ENCODE results near the gene ATE1.

ATE1 gene

DNA sequence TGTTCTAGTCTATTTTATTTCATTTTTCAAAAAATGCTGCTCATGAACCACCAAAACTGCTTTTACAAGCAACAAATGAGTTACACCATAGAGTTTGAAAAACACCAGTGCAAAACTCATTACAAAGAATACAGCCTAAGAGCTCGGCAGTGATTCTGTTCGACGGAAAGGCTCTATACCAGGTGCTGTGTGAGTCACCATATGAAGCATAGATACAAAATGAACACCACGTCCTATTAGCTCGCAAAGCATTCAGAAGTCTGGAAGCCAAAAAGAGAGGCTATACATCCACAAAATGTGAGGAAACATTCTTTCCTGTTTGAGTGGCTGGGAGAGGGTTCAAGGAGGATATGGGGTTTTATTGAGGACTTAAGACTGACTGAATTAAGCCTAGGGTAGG lies 136.1 kb downstream of the ATE1 start:
- no peak overlapping the region for H3K4me3 ChIP-seq (ENCODE audit: control insufficient read depth, low read depth, low read length)
- DNase-seq (ENCODE audit: low read depth), result no peak
- TF ChIP-seq, protein P1, sequence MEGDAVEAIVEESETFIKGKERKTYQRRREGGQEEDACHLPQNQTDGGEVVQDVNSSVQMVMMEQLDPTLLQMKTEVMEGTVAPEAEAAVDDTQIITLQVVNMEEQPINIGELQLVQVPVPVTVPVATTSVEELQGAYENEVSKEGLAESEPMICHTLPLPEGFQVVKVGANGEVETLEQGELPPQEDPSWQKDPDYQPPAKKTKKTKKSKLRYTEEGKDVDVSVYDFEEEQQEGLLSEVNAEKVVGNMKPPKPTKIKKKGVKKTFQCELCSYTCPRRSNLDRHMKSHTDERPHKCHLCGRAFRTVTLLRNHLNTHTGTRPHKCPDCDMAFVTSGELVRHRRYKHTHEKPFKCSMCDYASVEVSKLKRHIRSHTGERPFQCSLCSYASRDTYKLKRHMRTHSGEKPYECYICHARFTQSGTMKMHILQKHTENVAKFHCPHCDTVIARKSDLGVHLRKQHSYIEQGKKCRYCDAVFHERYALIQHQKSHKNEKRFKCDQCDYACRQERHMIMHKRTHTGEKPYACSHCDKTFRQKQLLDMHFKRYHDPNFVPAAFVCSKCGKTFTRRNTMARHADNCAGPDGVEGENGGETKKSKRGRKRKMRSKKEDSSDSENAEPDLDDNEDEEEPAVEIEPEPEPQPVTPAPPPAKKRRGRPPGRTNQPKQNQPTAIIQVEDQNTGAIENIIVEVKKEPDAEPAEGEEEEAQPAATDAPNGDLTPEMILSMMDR (IDR thresholded peaks at IDR 0.05; ENCODE audit: control insufficient read depth, insufficient read depth, low read depth, low read length, missing control alignments), result no peak

DNA sequence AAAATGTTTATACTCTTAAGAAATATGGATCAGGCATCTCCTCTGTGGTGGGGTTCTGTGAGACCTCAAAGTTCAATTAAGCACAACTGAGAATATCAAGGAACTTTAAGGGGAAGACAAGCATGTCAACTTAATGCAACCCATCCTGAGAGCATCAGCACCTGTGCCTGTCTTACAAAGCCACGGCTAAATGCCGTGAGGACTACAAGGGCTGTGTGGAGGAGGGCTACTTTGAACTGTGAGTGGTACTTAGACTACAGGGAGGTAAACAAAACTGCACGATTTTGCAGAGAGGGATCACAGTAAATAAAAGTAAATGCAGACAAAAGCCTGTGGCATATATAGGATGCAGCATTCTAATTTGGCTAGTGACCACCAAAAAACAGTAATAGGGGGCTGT lies 139.1 kb downstream of the ATE1 start:
- DNase-seq (ENCODE audit: low read depth), result no peak
- TF ChIP-seq, protein P1 (IDR thresholded peaks at IDR 0.05; ENCODE audit: control insufficient read depth, insufficient read depth, low read depth, low read length, missing control alignments), result no peak
- no peak overlapping the region for H3K4me3 ChIP-seq (ENCODE audit: control insufficient read depth, low read depth, low read length)

DNA sequence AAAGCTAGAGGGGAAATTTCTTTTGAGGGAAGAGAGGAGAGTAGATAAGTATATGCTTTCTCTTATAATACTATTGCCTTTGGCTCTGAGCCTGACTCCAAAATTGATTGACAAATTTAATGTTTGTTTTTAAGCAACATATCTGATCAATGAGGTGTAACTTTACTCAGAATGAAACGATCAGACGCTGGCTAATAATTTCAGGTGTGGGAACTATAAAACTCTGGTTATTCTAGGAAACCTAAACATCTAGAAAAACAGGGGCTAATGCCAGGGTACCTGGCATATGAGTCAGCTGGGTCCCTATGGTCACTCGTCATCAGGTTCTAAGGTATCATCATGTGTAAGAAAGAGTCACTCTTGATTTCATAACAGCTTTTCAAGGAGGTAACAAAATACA lies 139.7 kb downstream of the ATE1 start:
- TF ChIP-seq, protein P1 (IDR thresholded peaks at IDR 0.05; ENCODE audit: control insufficient read depth, insufficient read depth, low read depth, low read length, missing control alignments), result no peak
- no peak for DNase-seq (ENCODE audit: low read depth)
- H3K4me3 ChIP-seq (ENCODE audit: control insufficient read depth, low read depth, low read length), result no peak overlapping the region

DNA sequence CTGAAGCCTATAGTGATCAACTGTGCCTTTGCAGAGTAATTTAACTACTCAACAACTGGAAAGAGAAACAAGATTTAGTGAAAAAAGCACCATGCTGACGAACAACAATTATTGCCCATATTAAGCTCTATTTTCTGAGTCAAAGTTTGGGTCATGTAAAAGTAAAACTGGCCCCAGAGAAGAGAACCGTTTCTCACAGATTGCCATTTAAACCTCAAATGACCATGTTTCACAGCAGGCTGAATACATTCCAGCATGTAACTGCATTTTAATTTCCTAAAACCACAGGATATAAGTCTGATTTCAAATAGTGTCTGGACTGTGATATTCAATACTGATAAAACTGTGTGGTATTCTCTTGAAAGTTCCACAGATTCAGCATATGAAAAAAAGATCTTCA lies 140.7 kb downstream of the ATE1 start:
- TF ChIP-seq, protein P1 (IDR thresholded peaks at IDR 0.05; ENCODE audit: control insufficient read depth, insufficient read depth, low read depth, low read length, missing control alignments), result no peak
- DNase-seq (ENCODE audit: low read depth), result no peak
- H3K4me3 ChIP-seq (ENCODE audit: control insufficient read depth, low read depth, low read length), result no peak overlapping the region

DNA sequence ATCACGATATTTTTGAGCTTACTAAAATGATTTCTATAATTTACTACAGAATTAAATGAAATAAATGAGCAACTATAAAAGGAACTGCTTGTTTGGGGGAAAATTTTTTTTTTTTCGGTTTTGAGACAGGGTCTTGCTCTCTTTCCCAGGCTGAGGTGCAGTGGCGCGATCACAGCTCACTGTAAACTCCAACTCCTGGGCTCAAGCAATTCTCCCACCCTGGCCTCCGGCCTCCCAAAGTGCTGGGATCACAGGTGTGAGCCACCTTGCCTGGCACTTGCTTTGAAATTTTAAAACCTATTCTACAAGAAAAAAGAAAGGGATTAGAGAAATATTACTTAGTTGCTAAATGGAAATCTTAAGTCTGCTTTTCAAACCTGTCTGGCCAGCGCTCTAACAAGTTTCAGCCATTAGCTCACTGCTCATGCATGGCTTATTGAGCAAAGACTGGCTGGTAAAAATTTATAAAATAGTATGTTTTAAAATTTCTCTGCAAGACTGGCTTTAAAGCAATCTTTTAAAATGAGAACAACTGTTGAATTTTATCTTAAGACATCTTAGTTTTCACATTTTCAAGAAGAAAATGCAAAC lies 144.0 kb downstream of the ATE1 start:
- TF ChIP-seq, protein P1 (IDR thresholded peaks at IDR 0.05; ENCODE audit: control insufficient read depth, insufficient read depth, low read depth, low read length, missing control alignments), result no peak
- DNase-seq (ENCODE audit: low read depth), result no peak
- no peak overlapping the region for H3K4me3 ChIP-seq (ENCODE audit: control insufficient read depth, low read depth, low read length)

DNA sequence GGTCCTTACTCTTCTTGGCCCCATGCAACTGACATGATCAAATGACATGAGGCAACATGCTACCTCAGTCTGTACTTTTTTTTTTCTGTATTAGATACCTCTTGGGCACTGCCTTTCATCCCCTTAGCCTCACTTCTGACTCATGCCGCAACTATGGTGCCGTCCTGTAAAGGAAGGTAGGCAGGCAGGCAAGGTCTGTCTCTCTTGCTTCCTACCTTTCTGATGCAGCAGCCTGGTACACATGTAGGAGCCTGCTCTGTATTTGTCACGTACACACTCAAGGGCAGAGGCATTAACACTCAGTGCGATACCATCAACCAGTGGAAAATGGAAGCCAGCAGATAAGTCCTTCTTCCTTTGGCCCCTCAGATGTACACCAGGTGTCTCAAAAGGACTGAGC lies 146.7 kb downstream of the ATE1 start:
- no peak overlapping the region for H3K4me3 ChIP-seq (ENCODE audit: control insufficient read depth, low read depth, low read length)
- DNase-seq (ENCODE audit: low read depth), result no peak

More for the DNA sequence above, 146.7 kb downstream of the ATE1 start:
- TF ChIP-seq, protein P1 (IDR thresholded peaks at IDR 0.05; ENCODE audit: control insufficient read depth, insufficient read depth, low read depth, low read length, missing control alignments), result no peak

Measured in AG09309 (cell line).